Measurements from ENCODE around the gene PFKP. TPM values are rescaled to one million over a fixed set of nuclear protein-coding genes. Genes with fewer than 3 reads are reported as not detected.

PFKP gene
- total RNA-seq, 1 donor from 2014 or later: 55.2 TPM

GRCh38 chr10:3085785-3086567 is 18.6 kb downstream of the PFKP start:
- no peak overlapping the region for H3K4me3 Mint-ChIP-seq
- Histone ChIP-seq H3K79me2 (ENCODE audit: low read depth) (peaks cover 29% of the 10 kb centered on the region), H3K9me3 (ENCODE audit: low read depth) (no peaks in the 10 kb centered on the region), H3K27me3 (no peaks in the 10 kb centered on the region), H3K27ac (peak overlapping the region; percentile 20), H3K9ac (no peak overlapping the region), H3K36me3 (no peaks in the 10 kb centered on the region), H3K4me1 (peaks cover 5% of the 10 kb centered on the region), H3F3A (ENCODE audit: low read depth) (peaks cover 4% of the 10 kb centered on the region), H4K20me1 (ENCODE audit: low read depth) (no peaks in the 10 kb centered on the region), H3K4me3 (no peak overlapping the region), H2AFZ (replicated peaks) (no peak overlapping the region), H3K4me2 (no peak overlapping the region)
- no peaks in the 10 kb centered on the region for H3K36me3 Mint-ChIP-seq
- H3K27me3 Mint-ChIP-seq (ENCODE audit: insufficient read depth, low read depth): peaks cover 2% of the 10 kb centered on the region
- no peak for DNase-seq (ENCODE audit: low spot score)
- no peak for TF ChIP-seq EZH2 (IDR thresholded peaks at IDR 0.05)
- TF ChIP-seq EZH2phosphoT487 (IDR thresholded peaks at IDR 0.05): no peak
- no peak for TF ChIP-seq CTCF (IDR thresholded peaks at IDR 0.05)
- H3K9me3 Mint-ChIP-seq: no peaks in the 10 kb centered on the region
- H3K27ac Mint-ChIP-seq: no peak overlapping the region
- peaks cover 20% of the 10 kb centered on the region for H3K4me1 Mint-ChIP-seq

DNA sequence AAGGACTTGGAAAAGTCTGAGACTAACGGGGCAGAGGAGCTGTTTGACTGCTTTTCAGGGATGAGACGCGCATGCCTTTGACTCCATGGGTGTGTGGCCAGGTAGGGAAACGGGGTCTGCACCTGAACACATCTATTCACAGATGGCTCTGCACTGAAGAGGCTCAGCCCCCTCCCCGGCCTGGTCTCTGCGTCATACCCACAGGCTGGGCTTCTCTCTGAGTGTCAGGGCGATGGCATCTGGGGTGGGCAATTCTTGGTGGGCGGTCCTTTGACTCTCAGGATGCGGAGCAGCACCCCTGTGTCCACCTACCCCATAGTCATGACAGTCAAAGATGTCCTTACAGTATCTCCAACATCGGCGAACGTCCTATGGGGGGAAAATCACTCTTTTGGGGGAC is 23.0 kb downstream of the PFKP start:
- no peak overlapping the region for H2AFZ ChIP-seq (replicated peaks)
- no peak for DNase-seq (ENCODE audit: low spot score)
- no peak for TF ChIP-seq EZH2phosphoT487 (IDR thresholded peaks at IDR 0.05)
- no peak for TF ChIP-seq EZH2 (IDR thresholded peaks at IDR 0.05)
- no peak for TF ChIP-seq CTCF (IDR thresholded peaks at IDR 0.05)
- no peaks in the 10 kb centered on the region for H3K9me3 ChIP-seq (ENCODE audit: low read depth)
- Mint-ChIP-seq H3K27me3 (ENCODE audit: insufficient read depth, low read depth) (peaks cover 7% of the 10 kb centered on the region), H3K27ac (no peak overlapping the region), H3K4me3 (no peak overlapping the region), H3K36me3 (peaks cover 12% of the 10 kb centered on the region), H3K4me1 (peaks cover 29% of the 10 kb centered on the region), H3K9me3 (no peaks in the 10 kb centered on the region)
- H3K79me2 ChIP-seq (ENCODE audit: low read depth): peaks cover 41% of the 10 kb centered on the region
- peak overlapping the region; percentile 8 for H3K4me2 ChIP-seq
- no peak overlapping the region for H3K27ac ChIP-seq
- H3F3A ChIP-seq (ENCODE audit: low read depth): peaks cover 4% of the 10 kb centered on the region
- H3K9ac ChIP-seq: no peak overlapping the region
- H4K20me1 ChIP-seq (ENCODE audit: low read depth): no peaks in the 10 kb centered on the region
- no peaks in the 10 kb centered on the region for H3K27me3 ChIP-seq
- no peak overlapping the region for H3K4me3 ChIP-seq
- peaks cover 20% of the 10 kb centered on the region for H3K4me1 ChIP-seq
- H3K36me3 ChIP-seq: no peaks in the 10 kb centered on the region

GRCh38 chr10:3090914-3091787 is 23.8 kb downstream of the PFKP start:
- Mint-ChIP-seq H3K27ac (peak overlapping the region; percentile 36), H3K4me1 (peaks cover 29% of the 10 kb centered on the region), H3K9me3 (no peaks in the 10 kb centered on the region), H3K36me3 (peaks cover 12% of the 10 kb centered on the region), H3K27me3 (ENCODE audit: insufficient read depth, low read depth) (peaks cover 7% of the 10 kb centered on the region), H3K4me3 (no peak overlapping the region)
- H3K4me3 ChIP-seq: no peak overlapping the region
- H3K79me2 ChIP-seq (ENCODE audit: low read depth): peaks cover 41% of the 10 kb centered on the region
- no peaks in the 10 kb centered on the region for H3K36me3 ChIP-seq
- no peaks in the 10 kb centered on the region for H4K20me1 ChIP-seq (ENCODE audit: low read depth)
- peak overlapping the region; percentile 8 for H3K4me2 ChIP-seq
- no peak overlapping the region for H3K27ac ChIP-seq
- H3F3A ChIP-seq (ENCODE audit: low read depth): no peaks in the 10 kb centered on the region
- H3K4me1 ChIP-seq: peaks cover 20% of the 10 kb centered on the region
- no peaks in the 10 kb centered on the region for H3K27me3 ChIP-seq
- peak; percentile 48 for DNase-seq (ENCODE audit: low spot score)
- H3K9ac ChIP-seq: no peak overlapping the region
- no peak overlapping the region for H2AFZ ChIP-seq (replicated peaks)
- no peaks in the 10 kb centered on the region for H3K9me3 ChIP-seq (ENCODE audit: low read depth)
- no peak for TF ChIP-seq EZH2 (IDR thresholded peaks at IDR 0.05)
- no peak for TF ChIP-seq CTCF (IDR thresholded peaks at IDR 0.05)
- TF ChIP-seq EZH2phosphoT487 (IDR thresholded peaks at IDR 0.05): no peak

All from neural progenitor cell (in vitro differentiated cells).